Sigmoid colon (tissue), 7 donors: ENCODE results near the gene NIPAL3. TPM values are rescaled to one million over a fixed set of nuclear protein-coding genes. Genes with fewer than 3 reads are reported as not detected.

Experiments
- DNase-seq: peaks from one replicate; pipeline ENCODE4 v3.0.0-alpha.2; 2019
- H3K27ac ChIP-seq, 4 donors: fragments of 200-600 bp; sonication (generic); one replicate each; pipeline ENCODE4 v1.5.1; 2016 to 2019; ENCODE audit warnings: mild to moderate bottlenecking in 1 of 4
- H3K27me3 ChIP-seq, 3 donors: fragments of 200-600 bp; sonication (generic); one replicate each; pipeline ENCODE4 v1.5.1; 2019; ENCODE audit warnings: mild to moderate bottlenecking in 1 of 3
- H3K36me3 ChIP-seq, 4 donors: fragments of 200-600 bp; sonication (generic); one replicate each; pipeline ENCODE4 v1.5.1; 2016 to 2019
- H3K4me1 ChIP-seq, 4 donors: fragments of 200-600 bp; sonication (generic); one replicate each; pipeline ENCODE4 v1.5.1; 2017 to 2019
- H3K4me3 ChIP-seq, 4 donors: fragments of 200-600 bp; sonication (generic); one replicate each; pipeline ENCODE4 v1.5.1; 2017 to 2019; ENCODE audit warnings: mild to moderate bottlenecking in 2 of 4, moderate library complexity in 1 of 4
- H3K9me3 ChIP-seq, 4 donors: fragments of 200-600 bp in 3 of 4; sonication (generic) in 3 of 4; one replicate each; pipeline versions ENCODE4 v1.5.1 to v1.6.1; 2013 to 2019
- CTCF ChIP-seq, 4 experiments: fragments of 450-650 bp in 3 of 4; fragments of 200-600 bp in 1 of 4; IDR thresholded peaks; one replicate each; pipeline ENCODE4 v1.5.1; 2016 to 2019; ENCODE audit warnings: antibody characterized with exemption in 4 of 4, mild to moderate bottlenecking in 3 of 4, moderate library complexity in 2 of 4
- EP300 ChIP-seq, 4 donors: sonication (generic); formaldehyde crosslinking; IDR thresholded peaks; one replicate each; pipeline ENCODE4 v1.6.1; 2017; ENCODE audit warnings: antibody characterized with exemption in 4 of 4
- POLR2A ChIP-seq, 2 donors: fragments of 450-650 bp; IDR thresholded peaks; one replicate each; pipeline ENCODE4 v1.6.1; 2016; ENCODE audit warnings: antibody characterized with exemption in 2 of 2, mild to moderate bottlenecking in 2 of 2, moderate library complexity in 2 of 2
- POLR2AphosphoS5 ChIP-seq, 4 donors: sonication (generic); formaldehyde crosslinking; IDR thresholded peaks; one replicate each; pipeline ENCODE4 v1.6.1; 2017; ENCODE audit warnings: antibody characterized with exemption in 4 of 4
- WGBS, 2 donors: extraction: QIAGEN DNeasy Blood & Tissue Kit; methylation state at CpG; one replicate each; pipeline ENCODE4 v1.1.7; 2013; 5-methylcytosine and 5-hydroxymethylcytosine counted together
- intact Hi-C: fragments of 100-400 bp; cut with DNase I; formaldehyde crosslinking; loops from one replicate; pipeline ENCODE4 v1.15.1; 2023
- polyA plus RNA-seq, 3 donors: library from polyadenylated mRNA; stranded (reverse); fragments of 200-250 nt; gene quantifications; one replicate each; pipeline ENCODE4 v1.2.3, GENCODE V29; 2013
- total RNA-seq, 4 donors: library from RNA; depleted of rRNA; stranded (reverse); fragments of >200 nt; gene quantifications; one replicate each; pipeline ENCODE4 v1.1.0, GENCODE V29; 2016
- donor health status: healthy with polysubstance abuse.
- donor health status: Bipolar disorder and iron deficiency.
- donor health status: healthy.

NIPAL3 gene
- total and polyA plus RNA-seq, 7 donors = 5.8 to 53.2 (median 23.7) TPM

DNA sequence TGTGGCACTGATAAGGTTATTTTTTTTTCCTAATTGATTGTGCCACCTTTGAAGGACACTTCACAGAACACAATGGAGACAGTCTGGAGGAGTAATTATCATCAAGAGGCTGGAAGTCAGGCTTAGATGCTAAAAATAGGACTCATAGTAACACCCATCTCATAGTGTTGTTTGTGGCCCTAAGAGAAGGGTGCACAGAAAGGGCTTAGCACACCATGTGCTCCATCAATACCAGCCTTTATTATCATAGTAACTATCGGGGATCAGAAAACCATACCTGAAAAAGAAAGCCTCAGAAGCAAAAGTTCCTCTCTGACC, 11.9 kb downstream of the NIPAL3 start:
- WGBS, 2 donors = 89 to 98% methylated on average over 1 of the region's 1 CpG
- TF ChIP-seq CTCF (IDR thresholded peaks at IDR 0.05) = no peak
- TF ChIP-seq POLR2AphosphoS5 (IDR thresholded peaks at IDR 0.05) = no peak
- TF ChIP-seq POLR2A (IDR thresholded peaks at IDR 0.05) = no peak
- no peak for TF ChIP-seq EP300 (IDR thresholded peaks at IDR 0.05)
- no peak for DNase-seq
- H3K4me3 ChIP-seq = no peak overlapping the region
- H3K27me3 ChIP-seq = no peaks in the 10 kb centered on the region
- H3K36me3 ChIP-seq = peaks cover 0 to 10% (median under 1%) of the 10 kb centered on the region in 4 donors
- H3K27ac ChIP-seq = no peak overlapping the region
- intact Hi-C loops = no loop called here
- no peaks in the 10 kb centered on the region for H3K4me1 ChIP-seq
- H3K9me3 ChIP-seq = no peaks in the 10 kb centered on the region

- no peaks in the 10 kb centered on the region for H3K27me3 ChIP-seq
- no peaks in the 10 kb centered on the region for H3K36me3 ChIP-seq
- WGBS, 2 donors = 73 to 80% methylated on average over 8 of the region's 8 CpGs
- peaks cover 0 to 17% (median 16%) of the 10 kb centered on the region in 4 donors for H3K4me1 ChIP-seq
- no peak overlapping the region for H3K27ac ChIP-seq
- intact Hi-C loops = no loop called here
- DNase-seq = no peak
- H3K9me3 ChIP-seq = no peaks in the 10 kb centered on the region
- TF ChIP-seq EP300 (IDR thresholded peaks at IDR 0.05) (no peak), POLR2A (IDR thresholded peaks at IDR 0.05) (no peak), POLR2AphosphoS5 (IDR thresholded peaks at IDR 0.05) (no peak), CTCF (IDR thresholded peaks at IDR 0.05) (no peak)
- H3K4me3 ChIP-seq = no peak overlapping the region
Measured at GRCh38 chr1:24435782-24436365, 20.3 kb downstream of the NIPAL3 start.

GRCh38 chr1:24437631-24438396, 22.2 kb downstream of the NIPAL3 start:
- Histone ChIP-seq H3K9me3 (no peaks in the 10 kb centered on the region), H3K36me3 (no peaks in the 10 kb centered on the region), H3K4me1 (peaks cover 0 to 24% (median 23%) of the 10 kb centered on the region in 4 donors), H3K4me3 (no peak overlapping the region), H3K27ac (peak overlapping the region; percentile 7 to 33 (median 26)), H3K27me3 (no peaks in the 10 kb centered on the region)
- DNase-seq = no peak
- TF ChIP-seq CTCF (IDR thresholded peaks at IDR 0.05) (no peak), POLR2AphosphoS5 (IDR thresholded peaks at IDR 0.05) (no peak), EP300 (IDR thresholded peaks at IDR 0.05) (no peak), POLR2A (IDR thresholded peaks at IDR 0.05) (no peak)
- WGBS, 2 donors = 85 to 92% methylated on average over 9 of the region's 9 CpGs
- intact Hi-C loops = no loop called here

- intact Hi-C loops = no loop called here
- Histone ChIP-seq H3K27me3 (no peaks in the 10 kb centered on the region), H3K36me3 (no peaks in the 10 kb centered on the region), H3K27ac (peak overlapping the region; percentile 7 to 33 (median 26)), H3K9me3 (no peaks in the 10 kb centered on the region), H3K4me3 (no peak overlapping the region), H3K4me1 (peaks cover 0 to 31% (median 29%) of the 10 kb centered on the region in 4 donors)
- 74 to 75% methylated on average over 9 of the region's 9 CpGs for WGBS, 2 donors
- peak; percentile 77 for DNase-seq
- TF ChIP-seq CTCF (IDR thresholded peaks at IDR 0.05) = no peak
- TF ChIP-seq POLR2AphosphoS5 (IDR thresholded peaks at IDR 0.05) = no peak
- TF ChIP-seq POLR2A (IDR thresholded peaks at IDR 0.05) = no peak
- no peak for TF ChIP-seq EP300 (IDR thresholded peaks at IDR 0.05)
Measured at GRCh38 chr1:24438423-24438901, 22.9 kb downstream of the NIPAL3 start.
